SU-DHL-6 (cell line): ENCODE results near the gene SLC4A5.

Experiments used
- H2AFZ ChIP-seq: fragments of 200-600 bp; sonication (generic); 2 replicates; pipeline ENCODE4 v1.6.1; 2014; ENCODE audit warnings: low read depth, mild to moderate bottlenecking, moderate library complexity, mixed read lengths, antibody characterized with exemption, low read length; ENCODE audit not compliant: severe bottlenecking
- H3F3A ChIP-seq: fragments of 200-600 bp; shearing (Covaris generic); 2 replicates; pipeline ENCODE4 v1.6.0; 2016; ENCODE audit warnings: antibody characterized with exemption, mild to moderate bottlenecking; ENCODE audit not compliant: insufficient read depth
- H3K27ac ChIP-seq: fragments of 200-600 bp; sonication (generic); 2 replicates; pipeline ENCODE4 v1.5.1; 2016; ENCODE audit warnings: low read depth, mild to moderate bottlenecking, low read length, moderate library complexity, mixed read lengths
- H3K27me3 ChIP-seq: fragments of 200-600 bp; sonication (generic), shearing (Covaris generic); 2 replicates; pipeline ENCODE4 v1.6.0; 2014; ENCODE audit warnings: mild to moderate bottlenecking, low read length
- H3K36me3 ChIP-seq: fragments of 200-600 bp; sonication (generic); 2 replicates; pipeline ENCODE4 v1.6.1; 2014; ENCODE audit warnings: mild to moderate bottlenecking, low read length, mixed read lengths
- H3K4me2 ChIP-seq: fragments of 300-600, 200-600 bp; shearing (Covaris generic), sonication (generic); 2 replicates; pipeline ENCODE4 v1.6.0; 2014; ENCODE audit warnings: low read length, low read depth, mild to moderate bottlenecking; ENCODE audit not compliant: poor library complexity, severe bottlenecking
- H3K4me3 ChIP-seq: fragments of 200-600 bp; sonication (generic); 2 replicates; pipeline ENCODE4 v1.5.1; 2014; ENCODE audit warnings: antibody characterized with exemption, low read length, mild to moderate bottlenecking, mixed read lengths; ENCODE audit not compliant: insufficient read depth, poor library complexity, severe bottlenecking
- H3K79me2 ChIP-seq: fragments of 200-600 bp; sonication (generic); 2 replicates; pipeline ENCODE4 v1.6.1; 2014; ENCODE audit warnings: mild to moderate bottlenecking, low read length, moderate library complexity; ENCODE audit not compliant: insufficient read depth
- H3K9ac ChIP-seq: fragments of 200-600 bp; sonication (generic); 2 replicates; pipeline ENCODE4 v1.7.0; 2014; ENCODE audit warnings: mild to moderate bottlenecking, low read length
- H3K9me2 ChIP-seq: fragments of 200-600 bp; sonication (generic); replicated peaks from 2 replicates; pipeline ENCODE4 v1.6.1; 2014; ENCODE audit warnings: low read length; ENCODE audit not compliant: insufficient read depth
- H3K9me3 ChIP-seq: fragments of 200-600 bp; sonication (generic); 2 replicates; pipeline ENCODE4 v1.6.1; 2014; ENCODE audit warnings: low read length, mixed read lengths; ENCODE audit not compliant: insufficient read depth
- H4K20me1 ChIP-seq: fragments of 200-600 bp; sonication (generic); 2 replicates; pipeline ENCODE4 v1.6.1; 2014; ENCODE audit warnings: low read depth, mild to moderate bottlenecking, antibody characterized with exemption, low read length, moderate library complexity, mixed read lengths
- EZH2phosphoT487 ChIP-seq: fragments of 200-600 bp; sonication (generic), shearing (Covaris generic); conservative IDR thresholded peaks from 2 replicates; pipeline ENCODE4 v1.6.1; 2018; ENCODE audit warnings: mild to moderate bottlenecking, antibody characterized with exemption, low read length, moderate library complexity, mixed read lengths
- TF ChIP-seq, protein P1 (sequence below): fragments of 200-600 bp; sonication (generic); IDR thresholded peaks from one replicate; pipeline ENCODE4 v1.5.1; 2017; ENCODE audit warnings: antibody characterized with exemption, mild to moderate bottlenecking, low read length, moderate library complexity; ENCODE audit not compliant: insufficient read depth, poor library complexity, severe bottlenecking

The SLC4A5 gene

DNA sequence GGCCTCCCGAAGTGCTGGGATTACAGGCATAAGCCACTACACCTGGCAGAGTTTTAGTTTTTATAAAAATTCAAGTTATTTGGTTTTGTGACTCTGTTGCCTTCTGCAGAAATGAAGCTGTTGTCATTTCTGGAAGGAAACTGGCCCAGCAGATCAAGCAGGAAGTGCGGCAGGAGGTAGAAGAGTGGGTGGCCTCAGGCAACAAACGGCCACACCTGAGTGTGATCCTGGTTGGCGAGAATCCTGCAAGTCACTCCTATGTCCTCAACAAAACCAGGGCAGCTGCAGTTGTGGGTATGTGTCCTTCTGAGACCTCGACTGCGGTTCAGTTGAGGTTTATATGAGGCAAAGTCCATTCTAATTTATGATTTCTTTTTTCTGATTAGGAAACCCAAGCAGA, 137.6 kb downstream of the SLC4A5 start:
- Histone ChIP-seq H3K9me2 (no peaks in the 10 kb centered on the region), H2AFZ (no peak overlapping the region), H3K4me2 (no peak overlapping the region), H3K36me3 (peaks cover 28% of the 10 kb centered on the region; the same call in 1 of the 2 replicates), H3K4me3 (no peak overlapping the region), H3F3A (peaks cover 6% of the 10 kb centered on the region; the same call in 1 of the 2 replicates), H3K9me3 (no peaks in the 10 kb centered on the region), H4K20me1 (peaks cover 18% of the 10 kb centered on the region; the same call in 1 of the 2 replicates), H3K27ac (no peak overlapping the region), H3K79me2 (peaks cover 78% of the 10 kb centered on the region), H3K27me3 (no peaks in the 10 kb centered on the region), H3K9ac (no peak overlapping the region)
- TF ChIP-seq, protein P1, sequence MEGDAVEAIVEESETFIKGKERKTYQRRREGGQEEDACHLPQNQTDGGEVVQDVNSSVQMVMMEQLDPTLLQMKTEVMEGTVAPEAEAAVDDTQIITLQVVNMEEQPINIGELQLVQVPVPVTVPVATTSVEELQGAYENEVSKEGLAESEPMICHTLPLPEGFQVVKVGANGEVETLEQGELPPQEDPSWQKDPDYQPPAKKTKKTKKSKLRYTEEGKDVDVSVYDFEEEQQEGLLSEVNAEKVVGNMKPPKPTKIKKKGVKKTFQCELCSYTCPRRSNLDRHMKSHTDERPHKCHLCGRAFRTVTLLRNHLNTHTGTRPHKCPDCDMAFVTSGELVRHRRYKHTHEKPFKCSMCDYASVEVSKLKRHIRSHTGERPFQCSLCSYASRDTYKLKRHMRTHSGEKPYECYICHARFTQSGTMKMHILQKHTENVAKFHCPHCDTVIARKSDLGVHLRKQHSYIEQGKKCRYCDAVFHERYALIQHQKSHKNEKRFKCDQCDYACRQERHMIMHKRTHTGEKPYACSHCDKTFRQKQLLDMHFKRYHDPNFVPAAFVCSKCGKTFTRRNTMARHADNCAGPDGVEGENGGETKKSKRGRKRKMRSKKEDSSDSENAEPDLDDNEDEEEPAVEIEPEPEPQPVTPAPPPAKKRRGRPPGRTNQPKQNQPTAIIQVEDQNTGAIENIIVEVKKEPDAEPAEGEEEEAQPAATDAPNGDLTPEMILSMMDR = no peak
- TF ChIP-seq EZH2phosphoT487 = no peak

DNA sequence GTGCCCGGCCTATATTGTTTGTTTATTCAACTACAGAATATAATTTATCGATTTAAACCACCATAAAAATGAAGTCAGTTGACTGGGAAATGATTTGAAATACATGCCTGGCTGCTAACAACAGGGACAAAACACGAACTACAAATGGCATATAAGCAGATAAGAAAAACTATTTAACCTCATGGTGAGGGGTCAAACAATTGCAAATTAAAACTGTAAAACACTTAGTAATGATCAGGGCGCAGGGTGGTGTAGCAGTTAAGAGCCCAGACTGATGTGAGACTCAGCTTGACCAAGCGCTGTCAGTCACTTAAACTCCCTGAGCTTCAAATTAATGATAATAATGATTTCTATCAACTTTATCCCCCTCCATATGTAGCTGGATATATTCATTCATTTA, 138.1 kb downstream of the SLC4A5 start:
- H3K27ac ChIP-seq = no peak overlapping the region

DNA sequence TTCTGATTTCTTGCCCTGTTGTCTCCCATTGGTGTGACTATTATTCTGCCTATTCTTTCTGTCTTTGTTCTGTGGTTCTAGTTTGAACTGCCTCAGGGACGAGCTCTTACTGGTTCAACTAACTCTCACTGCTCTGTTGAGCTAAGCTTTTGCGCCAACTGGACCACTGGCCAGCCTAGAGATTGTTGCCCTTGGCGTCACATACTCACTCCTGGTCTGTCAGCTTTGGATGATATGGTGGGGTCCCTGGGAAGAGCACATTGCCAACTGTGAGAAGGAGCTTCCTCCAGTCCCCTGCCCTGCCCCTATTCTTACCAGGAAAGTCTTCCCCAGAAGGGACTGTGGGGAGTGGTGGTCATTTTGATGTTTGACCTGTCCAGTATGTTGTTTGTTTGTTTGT, 138.8 kb downstream of the SLC4A5 start:
- Histone ChIP-seq H3K4me2 (no peak overlapping the region), H3K9me3 (no peaks in the 10 kb centered on the region), H3K36me3 (peaks cover 19% of the 10 kb centered on the region; the same call in 1 of the 2 replicates), H3K9me2 (no peaks in the 10 kb centered on the region), H3K4me3 (no peak overlapping the region), H2AFZ (no peak overlapping the region), H3K9ac (no peak overlapping the region), H3K27me3 (no peaks in the 10 kb centered on the region), H4K20me1 (peaks cover 28% of the 10 kb centered on the region), H3K27ac (no peak overlapping the region), H3F3A (no peaks in the 10 kb centered on the region), H3K79me2 (peaks cover 90% of the 10 kb centered on the region)
- TF ChIP-seq, protein P1 = no peak
- no peak for TF ChIP-seq EZH2phosphoT487

More for the DNA sequence above, 138.1 kb downstream of the SLC4A5 start:
- peaks cover 2% of the 10 kb centered on the region; the same call in 1 of the 2 replicates for H3F3A ChIP-seq
- H2AFZ ChIP-seq = no peak overlapping the region
- peaks cover 23% of the 10 kb centered on the region; the same call in 1 of the 2 replicates for H3K36me3 ChIP-seq
- H3K4me3 ChIP-seq = no peak overlapping the region
- H3K4me2 ChIP-seq = no peak overlapping the region
- H3K79me2 ChIP-seq = peaks cover 83% of the 10 kb centered on the region
- peaks cover 23% of the 10 kb centered on the region for H4K20me1 ChIP-seq
- H3K27me3 ChIP-seq = no peaks in the 10 kb centered on the region
- no peak for TF ChIP-seq EZH2phosphoT487
- TF ChIP-seq, protein P1 = no peak
- H3K9me2 ChIP-seq = no peaks in the 10 kb centered on the region
- H3K9ac ChIP-seq = no peak overlapping the region
- no peaks in the 10 kb centered on the region for H3K9me3 ChIP-seq
